SK-N-SH treated with all-trans-retinoic acid at 6 μM for 48 hours (cell line): ENCODE data around the gene TMEM135.

ENCODE experiments used
- ARNTL ChIP-seq: fragments of 450-650 bp; formaldehyde crosslinking; IDR thresholded peaks from 2 replicates; pipeline ENCODE4 v1.5.0; 2020; ENCODE audit warnings: low read depth, mild to moderate bottlenecking, moderate library complexity, borderline replicate concordance
- CSDC2 ChIP-seq: fragments of 250-450 bp; sonication (Bioruptor Pico); IDR thresholded peaks from 2 replicates; pipeline ENCODE4 v1.5.0; 2020; ENCODE audit warnings: mild to moderate bottlenecking, moderate library complexity
- ISL1 ChIP-seq: fragments of 250-450 bp; sonication (Bioruptor Pico); IDR thresholded peaks from 2 replicates; pipeline ENCODE4 v2.1.2; 2022; ENCODE audit warnings: mild to moderate bottlenecking, moderate library complexity
- OSR1 ChIP-seq: fragments of 250-450 bp; sonication (Bioruptor Pico); IDR thresholded peaks from 2 replicates; pipeline ENCODE4 v1.8.0; 2022; ENCODE audit warnings: moderate library complexity, mild to moderate bottlenecking, inconsistent platforms
- RARB ChIP-seq: fragments of 250-450 bp; sonication (Bioruptor Pico); IDR thresholded peaks from 2 replicates; pipeline ENCODE4 v1.8.0; 2021; ENCODE audit warnings: mild to moderate bottlenecking, moderate library complexity
- TOX ChIP-seq: fragments of 250-450 bp; sonication (Bioruptor Pico); IDR thresholded peaks from 2 replicates; pipeline ENCODE4 v1.8.0; 2021; ENCODE audit warnings: mild to moderate bottlenecking, moderate library complexity, borderline replicate concordance
- ZC3H10 ChIP-seq: fragments of 250-450 bp; sonication (Bioruptor Pico); IDR thresholded peaks from 2 replicates; pipeline ENCODE4 v1.5.1; 2021; ENCODE audit warnings: mild to moderate bottlenecking, moderate library complexity
- ZFP3 ChIP-seq: fragments of 250-450 bp; sonication (Bioruptor Pico); IDR thresholded peaks from 2 replicates; pipeline ENCODE4 v1.5.0; 2020; ENCODE audit warnings: mild to moderate bottlenecking, moderate library complexity
- ZFP30 ChIP-seq: fragments of 450-650 bp; formaldehyde crosslinking; IDR thresholded peaks from 2 replicates; pipeline ENCODE4 v1.5.0; 2022; ENCODE audit warnings: mild to moderate bottlenecking, moderate library complexity
- ZNF70 ChIP-seq: fragments of 450-650 bp; formaldehyde crosslinking; IDR thresholded peaks from 2 replicates; pipeline ENCODE4 v1.5.0; 2020; ENCODE audit warnings: mild to moderate bottlenecking, moderate library complexity
- TF ChIP-seq, protein P1 (sequence below): fragments of 250-450 bp; sonication (Bioruptor Pico); IDR thresholded peaks from 2 replicates; pipeline ENCODE4 v1.8.0; 2020; ENCODE audit warnings: mild to moderate bottlenecking, moderate library complexity, borderline replicate concordance
- TF ChIP-seq, protein P2 (sequence below): fragments of 250-450 bp; sonication (Bioruptor Pico); IDR thresholded peaks from 2 replicates; pipeline ENCODE4 v1.5.1; 2020; ENCODE audit warnings: low read depth, mild to moderate bottlenecking, moderate library complexity
- TF ChIP-seq, protein P3 (sequence below): fragments of 250-450 bp; sonication (Bioruptor Pico); IDR thresholded peaks from 2 replicates; pipeline ENCODE4 v1.8.0; 2021; ENCODE audit warnings: low read depth, mild to moderate bottlenecking, moderate library complexity, borderline replicate concordance
- TF ChIP-seq, protein P4 (sequence below): fragments of 250-450 bp; sonication (Bioruptor Pico); IDR thresholded peaks from 2 replicates; pipeline ENCODE4 v1.5.1; 2021; ENCODE audit warnings: mild to moderate bottlenecking, moderate library complexity

DNA sequence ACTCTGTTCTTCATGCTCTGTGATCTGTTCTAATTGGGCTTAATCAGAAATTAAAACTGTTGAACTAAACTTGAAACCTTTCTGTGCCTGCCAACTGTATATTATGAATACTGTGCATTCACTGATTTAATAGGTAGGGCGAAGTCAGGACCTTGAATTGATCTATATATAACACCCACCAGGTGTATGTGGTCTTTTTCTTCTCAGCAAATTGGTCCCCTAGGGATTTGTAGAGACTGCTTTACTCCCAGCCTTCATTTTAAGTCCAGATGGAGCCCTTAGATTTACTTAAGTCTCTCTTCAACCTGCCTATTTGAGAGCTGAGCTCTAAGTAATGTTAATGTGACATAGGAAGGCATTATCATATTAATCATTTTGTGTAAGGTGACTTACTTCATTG is 257.5 kb downstream of the TMEM135 start:
- TF ChIP-seq, protein P1, sequence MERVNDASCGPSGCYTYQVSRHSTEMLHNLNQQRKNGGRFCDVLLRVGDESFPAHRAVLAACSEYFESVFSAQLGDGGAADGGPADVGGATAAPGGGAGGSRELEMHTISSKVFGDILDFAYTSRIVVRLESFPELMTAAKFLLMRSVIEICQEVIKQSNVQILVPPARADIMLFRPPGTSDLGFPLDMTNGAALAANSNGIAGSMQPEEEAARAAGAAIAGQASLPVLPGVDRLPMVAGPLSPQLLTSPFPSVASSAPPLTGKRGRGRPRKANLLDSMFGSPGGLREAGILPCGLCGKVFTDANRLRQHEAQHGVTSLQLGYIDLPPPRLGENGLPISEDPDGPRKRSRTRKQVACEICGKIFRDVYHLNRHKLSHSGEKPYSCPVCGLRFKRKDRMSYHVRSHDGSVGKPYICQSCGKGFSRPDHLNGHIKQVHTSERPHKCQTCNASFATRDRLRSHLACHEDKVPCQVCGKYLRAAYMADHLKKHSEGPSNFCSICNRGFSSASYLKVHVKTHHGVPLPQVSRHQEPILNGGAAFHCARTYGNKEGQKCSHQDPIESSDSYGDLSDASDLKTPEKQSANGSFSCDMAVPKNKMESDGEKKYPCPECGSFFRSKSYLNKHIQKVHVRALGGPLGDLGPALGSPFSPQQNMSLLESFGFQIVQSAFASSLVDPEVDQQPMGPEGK (CRISPR knock-in tag) = no peak
- TF ChIP-seq, protein P2, sequence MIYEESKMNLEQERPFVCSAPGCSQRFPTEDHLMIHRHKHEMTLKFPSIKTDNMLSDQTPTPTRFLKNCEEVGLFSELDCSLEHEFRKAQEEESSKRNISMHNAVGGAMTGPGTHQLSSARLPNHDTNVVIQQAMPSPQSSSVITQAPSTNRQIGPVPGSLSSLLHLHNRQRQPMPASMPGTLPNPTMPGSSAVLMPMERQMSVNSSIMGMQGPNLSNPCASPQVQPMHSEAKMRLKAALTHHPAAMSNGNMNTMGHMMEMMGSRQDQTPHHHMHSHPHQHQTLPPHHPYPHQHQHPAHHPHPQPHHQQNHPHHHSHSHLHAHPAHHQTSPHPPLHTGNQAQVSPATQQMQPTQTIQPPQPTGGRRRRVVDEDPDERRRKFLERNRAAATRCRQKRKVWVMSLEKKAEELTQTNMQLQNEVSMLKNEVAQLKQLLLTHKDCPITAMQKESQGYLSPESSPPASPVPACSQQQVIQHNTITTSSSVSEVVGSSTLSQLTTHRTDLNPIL = no peak
- TF ChIP-seq, protein P3, sequence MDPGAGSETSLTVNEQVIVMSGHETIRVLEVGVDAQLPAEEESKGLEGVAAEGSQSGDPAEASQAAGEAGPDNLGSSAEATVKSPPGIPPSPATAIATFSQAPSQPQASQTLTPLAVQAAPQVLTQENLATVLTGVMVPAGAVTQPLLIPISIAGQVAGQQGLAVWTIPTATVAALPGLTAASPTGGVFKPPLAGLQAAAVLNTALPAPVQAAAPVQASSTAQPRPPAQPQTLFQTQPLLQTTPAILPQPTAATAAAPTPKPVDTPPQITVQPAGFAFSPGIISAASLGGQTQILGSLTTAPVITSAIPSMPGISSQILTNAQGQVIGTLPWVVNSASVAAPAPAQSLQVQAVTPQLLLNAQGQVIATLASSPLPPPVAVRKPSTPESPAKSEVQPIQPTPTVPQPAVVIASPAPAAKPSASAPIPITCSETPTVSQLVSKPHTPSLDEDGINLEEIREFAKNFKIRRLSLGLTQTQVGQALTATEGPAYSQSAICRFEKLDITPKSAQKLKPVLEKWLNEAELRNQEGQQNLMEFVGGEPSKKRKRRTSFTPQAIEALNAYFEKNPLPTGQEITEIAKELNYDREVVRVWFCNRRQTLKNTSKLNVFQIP = no peak
- no peak for TF ChIP-seq ARNTL (CRISPR knock-in tag)
- no peak for TF ChIP-seq OSR1
- TF ChIP-seq TOX (CRISPR knock-in tag) = no peak
- TF ChIP-seq, protein P4, sequence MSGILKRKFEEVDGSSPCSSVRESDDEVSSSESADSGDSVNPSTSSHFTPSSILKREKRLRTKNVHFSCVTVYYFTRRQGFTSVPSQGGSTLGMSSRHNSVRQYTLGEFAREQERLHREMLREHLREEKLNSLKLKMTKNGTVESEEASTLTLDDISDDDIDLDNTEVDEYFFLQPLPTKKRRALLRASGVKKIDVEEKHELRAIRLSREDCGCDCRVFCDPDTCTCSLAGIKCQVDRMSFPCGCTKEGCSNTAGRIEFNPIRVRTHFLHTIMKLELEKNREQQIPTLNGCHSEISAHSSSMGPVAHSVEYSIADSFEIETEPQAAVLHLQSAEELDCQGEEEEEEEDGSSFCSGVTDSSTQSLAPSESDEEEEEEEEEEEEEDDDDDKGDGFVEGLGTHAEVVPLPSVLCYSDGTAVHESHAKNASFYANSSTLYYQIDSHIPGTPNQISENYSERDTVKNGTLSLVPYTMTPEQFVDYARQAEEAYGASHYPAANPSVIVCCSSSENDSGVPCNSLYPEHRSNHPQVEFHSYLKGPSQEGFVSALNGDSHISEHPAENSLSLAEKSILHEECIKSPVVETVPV (CRISPR knock-in tag) = no peak
- no peak for TF ChIP-seq ZFP30 (CRISPR knock-in tag)
- no peak for TF ChIP-seq RARB (CRISPR knock-in tag)
- no peak for TF ChIP-seq CSDC2 (CRISPR knock-in tag)
- TF ChIP-seq ZFP3 (CRISPR knock-in tag) = no peak
- TF ChIP-seq ISL1 (CRISPR knock-in tag) = no peak
- no peak for TF ChIP-seq ZNF70 (CRISPR knock-in tag)
- no peak for TF ChIP-seq ZC3H10 (CRISPR knock-in tag)
